Left lung (tissue), 10 donors: ENCODE data around the gene FAM20C. TPM values are rescaled to one million over a fixed set of nuclear protein-coding genes. Genes with fewer than 3 reads are reported as not detected.
A peak's percentile ranks its signal among the peaks of the same experiment; 100 is the strongest.

Experiments
- ATAC-seq: fragments of 200-7000 bp; cut with Tn5 transposase; one replicate; pipeline ENCODE4 v1.9.1; 2020; ENCODE audit warnings: moderate library complexity
- DNase-seq, 4 donors: peaks; one replicate each; pipeline ENCODE4 v3.0.0-alpha.2; 2013 to 2020
- H3K27ac ChIP-seq, 2 donors: fragments of 200-600 bp; sonication (generic) in 1 of 2; one replicate each; pipeline versions ENCODE4 v1.5.0 to v1.8.0; 2020 to 2021
- H3K27me3 ChIP-seq, 2 donors: fragments of 200-600 bp; sonication (generic) in 1 of 2; one replicate each; pipeline versions ENCODE4 v1.5.0 to v1.8.0; 2020 to 2021
- H3K36me3 ChIP-seq, 2 donors: fragments of 200-600 bp; sonication (generic) in 1 of 2; one replicate each; pipeline versions ENCODE4 v1.5.0 to v1.8.0; 2020 to 2021
- H3K4me1 ChIP-seq, 2 donors: fragments of 200-600 bp; one replicate each; pipeline ENCODE4 v1.8.0; 2021
- H3K4me3 ChIP-seq, 2 donors: fragments of 200-600 bp; sonication (generic) in 1 of 2; one replicate each; pipeline versions ENCODE4 v1.5.0 to v1.8.0; 2020 to 2021; ENCODE audit warnings: mild to moderate bottlenecking in 1 of 2
- H3K9me3 ChIP-seq, 2 donors: fragments of 200-600 bp; sonication (generic) in 1 of 2; one replicate each; pipeline versions ENCODE4 v1.5.0 to v1.8.0; 2020 to 2021
- CTCF ChIP-seq, 2 donors: fragments of 200-600 bp; sonication (generic) in 1 of 2; IDR thresholded peaks; one replicate each; pipeline versions ENCODE4 v1.5.0 to v1.8.0; 2021; ENCODE audit warnings: antibody characterized with exemption in 2 of 2
- intact Hi-C, 2 donors: fragments of 100-400 bp; cut with DNase I; formaldehyde crosslinking; loops; one replicate each; pipeline versions ENCODE4 v1.11.2 to v1.14.2; 2022
- polyA plus RNA-seq, 6 donors: library from polyadenylated mRNA; unstranded; fragments of 120-200 nt; gene quantifications; one replicate each; pipeline ENCODE4 v1.2.1, GENCODE V29; 2013; ENCODE audit not compliant: insufficient read length in 6 of 6
- total RNA-seq, 2 donors: library from RNA; stranded (reverse); fragmentation: NEBNext Ultra II Directional; extraction: Animal tissue kit (Norgen Biotek cat#: 25700); gene quantifications; one replicate each; pipeline ENCODE4 v1.2.1, GENCODE V29; 2021
- donor health status: DM: no; HTN: yes; CAD: no.
- donor health status: DM: no; HTN: no; CAD: no.

FAM20C gene
- total and polyA plus RNA-seq, 8 donors: 21.2 to 75.5 (median 31.8) TPM

GRCh38 chr7:156111-157007 is 36.0 kb upstream of the FAM20C start:
- Histone ChIP-seq H3K4me3 (no peak overlapping the region), H3K36me3 (no peaks in the 10 kb centered on the region), H3K27ac (no peak overlapping the region), H3K27me3 (peaks cover 0 to 4% of the 10 kb centered on the region in 2 donors), H3K4me1 (peaks cover 0 to 8% of the 10 kb centered on the region in 2 donors), H3K9me3 (no peaks in the 10 kb centered on the region)
- ATAC-seq: no peak
- intact Hi-C loops: no loop called here
- TF ChIP-seq CTCF (IDR thresholded peaks at IDR 0.05): no peak
- no peak for DNase-seq

DNA sequence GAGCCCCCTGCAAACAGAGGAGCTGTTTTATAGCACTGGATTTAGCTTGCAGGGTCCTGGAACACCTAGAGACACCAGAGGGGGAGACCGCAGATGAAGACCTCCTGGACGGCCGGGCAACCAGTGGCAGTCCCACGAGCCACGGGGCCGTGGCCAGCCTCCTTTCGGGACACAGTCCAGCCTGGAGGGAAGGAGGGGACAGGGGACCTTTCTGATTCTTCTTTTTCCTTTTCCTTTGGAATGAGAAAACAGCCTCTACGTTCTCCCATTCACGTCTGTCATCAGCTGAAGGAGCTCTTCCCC is 35.4 kb upstream of the FAM20C start:
- intact Hi-C loops: no loop called here
- Histone ChIP-seq H3K4me1 (peaks cover 0 to 2% of the 10 kb centered on the region in 2 donors), H3K36me3 (no peaks in the 10 kb centered on the region), H3K9me3 (no peaks in the 10 kb centered on the region), H3K27ac (no peak overlapping the region), H3K27me3 (peaks cover 0 to 10% of the 10 kb centered on the region in 2 donors), H3K4me3 (no peak overlapping the region)
- no peak for ATAC-seq
- DNase-seq: no peak
- no peak for TF ChIP-seq CTCF (IDR thresholded peaks at IDR 0.05)

GRCh38 chr7:157771-158625 is 34.4 kb upstream of the FAM20C start:
- no peak for TF ChIP-seq CTCF (IDR thresholded peaks at IDR 0.05)
- ATAC-seq (no peak), DNase-seq (peak in 1 of 4 donors; percentile 35)
- no peak overlapping the region for H3K4me3 ChIP-seq
- H3K4me1 ChIP-seq: no peaks in the 10 kb centered on the region
- H3K36me3 ChIP-seq: no peaks in the 10 kb centered on the region
- H3K27me3 ChIP-seq: peaks cover 0 to 19% of the 10 kb centered on the region in 2 donors
- no peaks in the 10 kb centered on the region for H3K9me3 ChIP-seq
- intact Hi-C loops: no loop called here
- no peak overlapping the region for H3K27ac ChIP-seq

GRCh38 chr7:158771-159170 is 33.6 kb upstream of the FAM20C start:
- H3K4me1 ChIP-seq: no peaks in the 10 kb centered on the region

More at GRCh38 chr7:158771-159170, 33.6 kb upstream of the FAM20C start:
- intact Hi-C loops: no loop called here
- Histone ChIP-seq H3K27me3 (peaks cover 0 to 26% of the 10 kb centered on the region in 2 donors), H3K36me3 (no peaks in the 10 kb centered on the region), H3K9me3 (no peaks in the 10 kb centered on the region), H3K4me3 (no peak overlapping the region), H3K27ac (no peak overlapping the region)
- no peak for ATAC-seq
- DNase-seq: peak in 1 of 4 donors; percentile 55
- no peak for TF ChIP-seq CTCF (IDR thresholded peaks at IDR 0.05)
